Ectodermal cell (in vitro differentiated cells): Measurements from ENCODE around the gene BRD9.
A peak's percentile ranks its signal among the peaks of the same experiment; 100 is the strongest.

Source experiments
- H3K27ac ChIP-seq: 2 replicates; pipeline ENCODE4 v1.7.0; 2013; ENCODE audit warnings: mild to moderate bottlenecking, low read depth, low read length; ENCODE audit not compliant: insufficient read depth, poor library complexity, severe bottlenecking
- H3K27me3 ChIP-seq: 2 replicates; pipeline ENCODE4 v1.7.0; 2013; ENCODE audit warnings: mild to moderate bottlenecking, low read length; ENCODE audit not compliant: insufficient read depth, control insufficient read depth, poor library complexity, severe bottlenecking
- H3K36me3 ChIP-seq: one replicate; pipeline ENCODE4 v1.7.0; 2013; ENCODE audit warnings: low read length; ENCODE audit not compliant: control insufficient read depth, insufficient read depth
- H3K4me1 ChIP-seq: one replicate; pipeline ENCODE4 v1.7.0; 2013; ENCODE audit warnings: low read length; ENCODE audit not compliant: control insufficient read depth, insufficient read depth
- H3K4me3 ChIP-seq: 2 replicates; pipeline ENCODE4 v1.7.0; 2013; ENCODE audit warnings: low read depth, low read length, control low read depth; ENCODE audit not compliant: insufficient read depth
- H3K9me3 ChIP-seq: 2 replicates; pipeline ENCODE4 v1.7.0; 2013; ENCODE audit warnings: mild to moderate bottlenecking, low read length, moderate library complexity; ENCODE audit not compliant: control insufficient read depth
- WGBS, 2 experiments: methylation state at CpG; one replicate each; pipeline ENCODE4 v1.1.7; 2013; ENCODE audit warnings: missing lambda C conversion rate in 2 of 2; 5-methylcytosine and 5-hydroxymethylcytosine counted together

The BRD9 gene

DNA sequence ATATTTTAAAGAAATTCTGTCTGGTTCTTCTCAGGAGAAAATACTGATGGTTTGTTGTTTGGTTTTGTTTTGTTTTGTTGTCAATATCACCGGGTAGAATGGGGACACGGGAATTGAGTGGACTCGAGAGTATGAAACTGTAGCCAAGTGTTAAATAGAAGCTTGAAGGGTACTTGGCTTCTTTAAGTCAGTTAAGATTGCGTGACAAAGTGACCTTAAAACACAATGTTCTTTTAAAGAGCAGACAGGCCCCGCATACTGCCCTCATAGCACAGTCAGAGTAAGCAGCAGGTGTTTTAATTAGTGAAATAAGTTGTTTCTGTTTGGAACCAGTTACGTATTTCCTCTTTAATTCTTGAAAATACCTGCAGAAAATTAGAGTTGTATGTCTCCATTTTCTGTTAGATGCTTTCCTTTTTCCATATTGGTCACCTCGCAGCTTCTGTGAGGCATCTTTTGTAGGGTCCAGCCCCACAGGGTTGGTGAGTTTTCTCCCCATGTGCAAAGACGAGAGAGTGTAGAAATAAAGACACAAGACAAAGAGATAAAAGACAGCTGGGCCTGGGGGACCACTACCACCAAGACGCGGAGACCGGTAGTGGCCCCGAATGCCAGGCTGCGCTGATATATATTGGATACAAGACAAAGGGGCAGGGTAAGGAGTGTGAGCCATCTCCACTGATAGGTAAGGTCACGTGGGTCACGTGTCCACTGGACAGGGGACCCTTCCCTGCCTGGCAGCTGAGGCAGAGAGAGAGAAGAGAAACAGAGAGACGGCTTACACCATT, 9.7 kb upstream of the BRD9 start:
- H3K27ac ChIP-seq, result no peak overlapping the region
- 94 to 97% methylated on average over 15 to 16 of the region's 16 CpGs for WGBS, 2 experiments
- H3K36me3 ChIP-seq, result peaks cover 17% of the 10 kb centered on the region
- no peak overlapping the region for H3K4me3 ChIP-seq
- H3K27me3 ChIP-seq, result no peaks in the 10 kb centered on the region
- H3K9me3 ChIP-seq, result no peaks in the 10 kb centered on the region
- no peaks in the 10 kb centered on the region for H3K4me1 ChIP-seq

DNA sequence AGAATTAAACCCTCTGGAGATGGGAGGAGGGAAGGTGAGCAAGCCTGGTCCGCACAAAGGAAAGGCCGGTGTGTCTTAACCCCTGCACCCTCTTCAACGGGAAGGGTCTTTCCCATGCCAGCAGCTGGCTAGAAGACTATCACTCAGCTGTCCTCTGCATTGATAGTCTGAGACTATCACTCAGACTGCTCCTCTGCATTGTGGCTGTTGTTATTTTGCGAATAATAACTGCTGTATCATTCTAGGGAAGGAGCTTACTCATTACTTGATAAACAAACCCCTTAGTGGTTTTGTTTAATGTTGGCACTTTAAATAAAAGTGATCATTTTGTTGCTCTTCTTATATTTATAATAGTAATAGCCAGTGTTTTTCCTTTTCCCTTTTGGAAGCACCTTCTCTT, 8.2 kb upstream of the BRD9 start:
- no peaks in the 10 kb centered on the region for H3K4me1 ChIP-seq
- H3K27me3 ChIP-seq, result no peaks in the 10 kb centered on the region
- no peak overlapping the region for H3K27ac ChIP-seq
- WGBS, 2 experiments, result 91 to 97% methylated on average over 3 to 4 of the region's 4 CpGs
- no peak overlapping the region for H3K4me3 ChIP-seq
- no peaks in the 10 kb centered on the region for H3K9me3 ChIP-seq
- H3K36me3 ChIP-seq, result peaks cover 19% of the 10 kb centered on the region

DNA sequence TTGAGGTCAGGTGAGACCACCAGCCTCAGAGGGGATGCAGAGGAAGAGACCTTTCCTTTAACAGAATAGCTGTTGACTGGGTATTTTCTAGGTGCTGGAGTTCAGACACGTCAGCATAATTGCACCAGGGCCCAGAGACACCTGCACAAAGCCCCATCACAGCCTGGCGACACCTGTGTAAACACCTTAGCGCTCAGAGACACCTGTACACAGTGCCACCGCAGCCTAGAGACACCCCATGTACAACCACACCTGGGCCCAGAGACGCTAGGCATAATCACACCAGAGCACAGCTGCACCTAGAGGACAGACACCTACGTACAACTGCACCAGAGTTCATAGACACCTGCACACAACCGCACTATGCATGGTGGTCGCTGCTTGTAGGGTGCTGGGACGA, 1.1 kb upstream of the BRD9 start:
- Histone ChIP-seq H3K4me1 (peaks cover 19% of the 10 kb centered on the region), H3K27ac (no peak overlapping the region), H3K27me3 (no peaks in the 10 kb centered on the region), H3K4me3 (peak overlapping the region; percentile 94), H3K9me3 (no peaks in the 10 kb centered on the region), H3K36me3 (peaks cover 27% of the 10 kb centered on the region)
- 88 to 90% methylated on average over 9 of the region's 9 CpGs for WGBS, 2 experiments

DNA sequence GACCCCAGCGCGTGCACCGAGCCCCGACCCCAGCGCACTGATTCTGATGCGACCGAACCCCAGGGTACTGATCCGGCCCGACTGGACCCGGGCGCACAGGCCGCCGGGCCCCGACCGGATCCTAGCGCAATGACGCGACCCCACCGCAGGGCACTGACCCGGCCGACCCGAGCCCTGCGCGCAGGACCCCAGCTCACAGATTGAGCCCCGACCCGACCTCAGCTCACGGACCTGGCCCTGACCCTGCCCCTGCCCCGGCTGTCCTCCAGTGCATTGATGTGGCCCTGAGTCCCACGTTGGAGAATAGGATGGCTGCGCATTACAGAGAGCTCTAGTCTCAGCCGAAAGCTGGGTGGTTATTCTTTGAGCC, 521 bp upstream of the BRD9 start:
- H3K27ac ChIP-seq, result no peak overlapping the region
- peaks cover 19% of the 10 kb centered on the region for H3K4me1 ChIP-seq
- H3K4me3 ChIP-seq, result peak overlapping the region; percentile 94
- peaks cover 33% of the 10 kb centered on the region for H3K36me3 ChIP-seq
- H3K27me3 ChIP-seq, result no peaks in the 10 kb centered on the region
- WGBS, 2 experiments, result 1 to 2% methylated on average over 31 of the region's 31 CpGs
- no peaks in the 10 kb centered on the region for H3K9me3 ChIP-seq

DNA sequence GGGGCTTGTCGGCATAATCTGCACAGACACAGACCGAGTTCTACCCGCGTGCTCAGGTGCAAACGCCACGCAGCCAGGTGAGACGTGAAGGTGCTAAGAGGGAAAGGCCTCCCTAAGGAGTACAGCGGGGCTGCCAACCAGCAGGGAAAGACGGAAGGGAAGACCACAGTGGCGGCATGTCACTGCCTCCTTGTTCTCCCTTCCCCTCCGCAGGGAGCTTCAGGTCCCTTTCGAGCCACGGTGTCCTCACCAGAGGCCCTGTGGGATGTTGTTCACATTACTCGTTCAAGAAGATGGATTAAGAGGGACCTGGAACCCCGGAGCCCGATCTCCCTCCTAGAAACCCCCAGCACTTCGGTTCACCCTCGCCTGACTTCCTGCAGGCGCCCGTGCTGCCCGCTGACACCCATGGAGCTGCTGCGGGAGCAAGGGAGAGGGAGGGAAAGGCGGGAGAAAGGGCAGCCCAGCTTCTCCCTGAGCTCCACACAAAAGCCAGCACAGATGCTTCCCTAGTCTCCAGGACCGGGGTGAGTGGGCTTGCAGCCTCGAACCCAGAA, 686 bp downstream of the BRD9 start:
- Histone ChIP-seq H3K4me1 (peaks cover 19% of the 10 kb centered on the region), H3K36me3 (peaks cover 44% of the 10 kb centered on the region), H3K9me3 (no peaks in the 10 kb centered on the region), H3K27me3 (no peaks in the 10 kb centered on the region), H3K4me3 (peak overlapping the region; percentile 94), H3K27ac (peak overlapping the region; percentile 87)
- WGBS, 2 experiments, result 5 to 8% methylated on average over 25 of the region's 25 CpGs

DNA sequence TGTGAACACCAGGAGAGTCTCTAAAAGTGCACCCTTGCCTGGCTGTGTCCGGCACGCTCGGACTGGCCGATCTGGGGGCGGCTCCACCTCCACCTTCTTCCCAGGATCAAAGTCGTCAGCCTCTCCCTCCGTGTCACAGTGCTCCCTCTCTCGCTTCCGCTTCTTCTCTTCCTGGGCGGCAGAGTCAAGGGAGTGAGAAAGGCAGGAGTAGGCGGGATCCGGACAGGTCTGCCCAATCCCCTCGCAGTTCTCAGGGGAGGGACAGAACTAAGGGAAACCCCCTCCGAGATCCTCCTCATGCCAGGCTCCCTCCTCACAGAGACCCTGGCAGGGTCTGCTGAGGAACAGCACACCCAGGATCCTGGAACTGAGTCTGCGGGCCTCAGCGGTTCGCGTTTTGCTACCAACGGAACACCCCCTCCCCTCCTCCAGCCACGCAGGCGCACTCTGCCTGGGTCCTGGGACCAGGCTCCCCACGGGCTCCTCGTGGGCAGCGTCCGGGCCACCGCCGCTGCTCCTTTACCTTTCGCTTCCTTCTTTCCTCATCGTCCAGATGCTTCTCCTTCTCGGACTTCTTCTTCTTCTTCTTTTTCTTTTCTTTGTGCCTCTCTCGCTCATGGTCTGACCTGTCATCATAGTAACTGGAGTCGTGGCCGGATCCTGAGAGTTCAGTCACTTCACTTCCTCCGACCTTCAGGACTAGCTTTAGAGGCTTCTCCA, 1.3 kb downstream of the BRD9 start:
- WGBS, 2 experiments, result 57 to 61% methylated on average over 34 of the region's 34 CpGs
- H3K4me1 ChIP-seq, result peaks cover 19% of the 10 kb centered on the region
- no peaks in the 10 kb centered on the region for H3K9me3 ChIP-seq
- H3K27ac ChIP-seq, result no peak overlapping the region
- no peaks in the 10 kb centered on the region for H3K27me3 ChIP-seq
- H3K36me3 ChIP-seq, result peaks cover 47% of the 10 kb centered on the region
- H3K4me3 ChIP-seq, result peak overlapping the region; percentile 94

DNA sequence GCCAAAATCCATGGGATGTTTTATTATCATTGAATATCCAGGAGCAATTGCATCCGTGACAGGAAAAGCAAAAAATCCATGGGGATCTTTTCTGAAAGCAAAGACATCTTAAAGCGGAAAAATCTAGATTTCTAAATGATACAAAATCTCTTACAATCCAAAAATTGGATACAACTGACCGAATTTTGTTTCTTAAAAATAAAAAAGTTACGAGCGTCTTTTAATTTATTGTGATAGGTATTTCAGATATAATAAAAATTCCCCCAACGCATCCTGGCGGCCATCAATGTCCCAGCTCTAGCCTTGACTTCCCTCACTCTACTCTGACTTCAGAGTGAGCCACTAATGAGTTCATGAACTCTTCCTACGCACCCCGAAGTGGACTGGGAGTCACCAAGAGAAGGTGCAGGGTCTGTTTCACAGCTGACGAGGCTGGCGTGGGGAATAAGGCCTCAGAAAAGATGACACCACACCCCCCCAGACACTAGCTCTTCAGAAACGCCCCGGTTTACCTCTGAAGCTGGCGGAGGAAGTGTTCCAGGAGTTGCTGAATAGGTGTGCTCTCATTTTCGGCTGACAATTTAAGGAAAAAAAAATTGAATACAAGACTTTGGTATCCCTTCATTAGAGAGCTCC, 3.4 kb downstream of the BRD9 start:
- Histone ChIP-seq H3K27me3 (no peaks in the 10 kb centered on the region), H3K4me3 (no peak overlapping the region), H3K4me1 (peaks cover 18% of the 10 kb centered on the region), H3K36me3 (peaks cover 57% of the 10 kb centered on the region), H3K27ac (no peak overlapping the region), H3K9me3 (no peaks in the 10 kb centered on the region)
- WGBS, 2 experiments, result 95 to 96% methylated on average over 13 to 15 of the region's 15 CpGs

DNA sequence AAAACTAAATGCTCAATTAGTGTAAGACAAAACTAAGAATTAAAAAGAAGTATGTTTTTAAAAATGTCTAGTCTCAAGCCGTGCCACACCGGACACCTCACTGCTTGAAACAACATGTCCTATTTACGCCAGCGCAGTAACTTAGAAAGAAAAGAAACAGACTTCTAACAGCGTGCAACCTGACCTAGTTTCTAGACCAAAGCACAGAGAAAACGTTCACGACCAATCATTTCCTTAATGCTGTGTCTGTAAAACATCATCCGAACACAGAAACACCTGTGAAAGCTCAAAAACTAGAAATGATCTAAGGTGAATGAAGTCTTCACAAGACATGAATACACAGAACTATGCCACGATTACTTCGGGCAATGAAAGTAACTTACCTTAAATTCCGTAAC, 4.0 kb downstream of the BRD9 start:
- peaks cover 63% of the 10 kb centered on the region for H3K36me3 ChIP-seq
- H3K27me3 ChIP-seq, result no peaks in the 10 kb centered on the region
- H3K4me3 ChIP-seq, result no peak overlapping the region
- H3K4me1 ChIP-seq, result peaks cover 12% of the 10 kb centered on the region
- H3K27ac ChIP-seq, result no peak overlapping the region
- WGBS, 2 experiments, result 97% methylated on average over 11 of the region's 11 CpGs
- no peaks in the 10 kb centered on the region for H3K9me3 ChIP-seq

DNA sequence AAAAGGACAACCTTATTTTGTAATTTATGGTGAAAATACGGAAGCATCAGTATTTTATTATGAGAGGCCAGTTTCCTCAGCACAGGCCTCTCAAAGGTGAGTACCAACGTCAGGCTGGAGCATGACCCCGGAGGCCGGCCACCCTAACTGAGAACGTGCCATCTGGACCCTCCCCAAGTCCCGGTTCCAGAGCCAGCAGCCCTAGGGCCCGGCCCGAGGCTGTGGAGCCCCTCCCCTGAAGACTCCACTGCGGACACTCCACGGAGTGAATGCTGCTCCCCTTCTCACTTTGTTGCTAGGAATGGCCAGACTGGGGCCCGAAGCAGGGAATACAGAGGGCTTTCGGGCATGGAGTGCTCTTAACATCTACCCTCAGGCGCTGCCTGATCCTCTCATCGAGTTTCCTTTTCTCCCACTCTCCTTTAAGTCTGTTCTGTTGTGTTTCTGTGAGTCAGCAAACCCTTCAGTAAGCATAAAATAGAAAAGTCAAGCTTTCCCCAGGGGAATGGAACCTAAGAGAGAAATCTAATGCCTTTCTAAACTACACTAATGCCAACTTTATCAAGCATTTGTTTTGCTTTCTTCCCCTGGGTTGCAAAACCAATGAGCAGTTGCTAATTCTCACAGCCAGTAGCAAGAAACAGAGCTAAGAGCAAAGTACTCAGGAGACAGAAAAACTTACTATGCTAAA, 4.5 kb downstream of the BRD9 start:
- 95 to 97% methylated on average over 14 of the region's 14 CpGs for WGBS, 2 experiments
- H3K27ac ChIP-seq, result no peak overlapping the region
- H3K4me3 ChIP-seq, result no peak overlapping the region
- H3K9me3 ChIP-seq, result no peaks in the 10 kb centered on the region
- H3K36me3 ChIP-seq, result peaks cover 68% of the 10 kb centered on the region
- peaks cover 9% of the 10 kb centered on the region for H3K4me1 ChIP-seq
- no peaks in the 10 kb centered on the region for H3K27me3 ChIP-seq
